Ovary (tissue), 9 donors: ENCODE results near the gene UBE2QL1. TPM values are rescaled to one million over a fixed set of nuclear protein-coding genes. Genes with fewer than 3 reads are reported as not detected.

Experiments used
- DNase-seq, 5 donors: peaks; one replicate each; pipeline ENCODE4 v3.0.0-alpha.2; 2019 to 2020
- H3K27ac ChIP-seq, 2 donors: fragments of 200-600 bp; one replicate each; pipeline versions ENCODE4 v1.5.1 to v1.8.0; 2019 to 2022
- H3K27me3 ChIP-seq: fragments of 200-600 bp; one replicate; pipeline ENCODE4 v1.8.0; 2022
- H3K36me3 ChIP-seq: fragments of 200-600 bp; sonication (generic); one replicate; pipeline ENCODE4 v1.5.1; 2019
- H3K4me1 ChIP-seq: one replicate; pipeline ENCODE4 v1.8.1; 2013; ENCODE audit warnings: mild to moderate bottlenecking, moderate library complexity; ENCODE audit not compliant: insufficient read depth
- H3K4me3 ChIP-seq: fragments of 200-600 bp; sonication (generic); one replicate; pipeline ENCODE4 v1.5.1; 2017
- H3K9me3 ChIP-seq, 2 donors: fragments of 200-600 bp in 1 of 2; sonication (generic) in 1 of 2; one replicate each; pipeline versions ENCODE4 v1.5.1 to v1.8.1; 2013 to 2019; ENCODE audit warnings: mild to moderate bottlenecking in 1 of 2, moderate library complexity in 1 of 2
- CTCF ChIP-seq, 3 donors: fragments of 450-650 bp in 2 of 3; fragments of 200-600 bp in 1 of 3; IDR thresholded peaks; one replicate each; pipeline versions ENCODE4 v1.5.1 to v1.8.0; 2016 to 2022; ENCODE audit warnings: antibody characterized with exemption in 3 of 3, mild to moderate bottlenecking in 1 of 3
- EP300 ChIP-seq: sonication (generic); formaldehyde crosslinking; IDR thresholded peaks from one replicate; pipeline ENCODE4 v1.6.1; 2017; ENCODE audit warnings: antibody characterized with exemption
- POLR2A ChIP-seq: fragments of 450-650 bp; IDR thresholded peaks from one replicate; pipeline ENCODE4 v1.6.1; 2017; ENCODE audit warnings: antibody characterized with exemption, mild to moderate bottlenecking, moderate library complexity
- WGBS, 3 donors: extraction: QIAGEN DNeasy Blood & Tissue Kit in 1 of 3; methylation state at CpG; one replicate each; pipeline versions ENCODE4 v1.1.5 to v1.1.7; 2013 to 2017; 5-methylcytosine and 5-hydroxymethylcytosine counted together
- intact Hi-C, 4 donors: fragments of 100-400 bp; cut with DNase I; formaldehyde crosslinking; loops; one replicate each; pipeline versions ENCODE4 v1.11.0 to v1.15.1; 2022 to 2023
- polyA plus RNA-seq, 2 donors: library from polyadenylated mRNA; stranded (reverse); fragments of 200-250 nt in 1 of 2; fragments of 350-450 nt in 1 of 2; fragmentation: Illumina TruSeq in 1 of 2; extraction: RNeasy Lipid Tissue Mini Kit (QIAGEN cat#74804) in 1 of 2; gene quantifications; one replicate each; pipeline ENCODE4 v1.2.3, GENCODE V29; 2013 to 2014
- total RNA-seq, 7 donors: library from RNA; depleted of rRNA in 2 of 7; stranded (reverse); fragments of >200 nt in 2 of 7; fragmentation: NEBNext Ultra II Directional in 3 of 7; extraction: Animal tissue kit (Norgen Biotek cat#: 25700) in 3 of 7; gene quantifications; one replicate each; pipeline versions ENCODE4 v1.1.0 to v1.2.4, GENCODE V29; 2016 to 2023
- donor health status: DM: no; HTN: no; CAD: no; lungs with moderate emphysema.
- donor health status: DM: no; HTN: no; CAD: no.
- donor health status: Bipolar disorder and iron deficiency.
- donor health status: DM: yes; HTN: yes; CAD: no.
- donor health status: DM: no; HTN: no; CAD: no.
- donor health status: DM: yes; HTN: yes; CAD: no.

UBE2QL1 gene
- total and polyA plus RNA-seq, 9 donors = 0.30 to 6.4 (median 1.3) TPM

DNA sequence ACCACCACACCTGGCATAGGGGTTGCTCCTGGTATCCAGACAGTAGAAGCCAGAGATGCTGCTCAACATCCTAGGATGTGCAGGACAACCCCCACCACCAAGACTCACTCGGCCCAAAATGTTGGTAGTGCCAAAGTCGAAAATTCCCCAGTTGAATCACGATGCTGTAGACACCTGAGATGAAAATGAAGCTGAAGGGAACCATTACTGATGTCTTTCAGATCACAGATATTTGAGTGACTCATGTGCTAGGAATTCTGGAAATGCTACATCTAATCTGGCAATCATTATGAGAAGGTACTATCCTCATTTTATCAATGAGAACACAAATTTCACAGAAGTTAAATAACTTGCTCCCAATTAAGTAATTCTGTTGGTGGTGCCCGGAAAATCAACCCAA, 21.0 kb upstream of the UBE2QL1 start:
- 77 to 83% (median 82%) methylated on average over 4 of the region's 4 CpGs for WGBS, 3 donors
- intact Hi-C loops = no loop called here
- TF ChIP-seq POLR2A (no peak), CTCF (IDR thresholded peaks at IDR 0.05) (no peak), EP300 (no peak)
- no peak for DNase-seq
- H3K27ac ChIP-seq = no peak overlapping the region
- H3K4me3 ChIP-seq = no peak overlapping the region
- H3K36me3 ChIP-seq = no peaks in the 10 kb centered on the region
- H3K27me3 ChIP-seq = no peaks in the 10 kb centered on the region
- H3K4me1 ChIP-seq = no peaks in the 10 kb centered on the region
- no peaks in the 10 kb centered on the region for H3K9me3 ChIP-seq

DNA sequence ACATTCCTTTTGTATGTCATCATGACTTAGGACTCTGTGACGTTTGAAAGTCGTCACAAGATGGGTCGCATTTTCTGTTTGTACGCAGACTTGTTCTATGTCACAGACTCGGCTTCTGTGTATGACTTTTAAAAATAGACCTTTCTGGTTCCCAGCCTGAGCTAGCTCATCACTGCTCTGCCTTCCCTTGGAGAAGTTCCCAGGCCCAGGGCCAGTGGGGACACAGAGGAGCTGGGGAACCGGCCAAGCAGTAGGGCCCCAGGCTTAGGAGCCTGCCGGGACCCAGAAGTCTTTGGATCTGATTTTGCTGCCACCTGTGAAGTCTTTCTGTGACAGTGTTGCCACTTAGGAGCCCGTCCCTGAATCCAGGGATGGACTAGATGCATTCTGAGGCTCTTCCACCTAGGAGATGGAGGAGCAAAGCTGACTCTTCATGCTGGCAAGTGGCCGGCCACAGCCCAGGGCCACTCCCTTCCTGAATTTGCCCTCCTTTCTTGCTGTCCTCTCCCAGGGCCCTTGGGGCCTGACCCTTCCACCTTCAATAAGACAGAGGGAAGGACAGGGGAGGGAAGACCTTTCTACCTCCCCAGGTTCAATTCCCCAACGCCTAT, 18.1 kb upstream of the UBE2QL1 start:
- Histone ChIP-seq H3K27me3 (no peaks in the 10 kb centered on the region), H3K4me1 (no peaks in the 10 kb centered on the region), H3K9me3 (no peaks in the 10 kb centered on the region), H3K4me3 (no peak overlapping the region), H3K27ac (no peak overlapping the region), H3K36me3 (no peaks in the 10 kb centered on the region)
- intact Hi-C loops = no loop called here
- WGBS, 3 donors = 67 to 73% (median 70%) methylated on average over 10 of the region's 10 CpGs
- TF ChIP-seq CTCF (IDR thresholded peaks at IDR 0.05) (no peak), POLR2A (no peak), EP300 (no peak)
- DNase-seq = no peak

- Histone ChIP-seq H3K36me3 (no peaks in the 10 kb centered on the region), H3K27ac (no peak overlapping the region), H3K4me1 (no peaks in the 10 kb centered on the region), H3K27me3 (no peaks in the 10 kb centered on the region), H3K9me3 (no peaks in the 10 kb centered on the region), H3K4me3 (no peak overlapping the region)
- no peak for TF ChIP-seq EP300
- no peak for TF ChIP-seq POLR2A
- no peak for TF ChIP-seq CTCF (IDR thresholded peaks at IDR 0.05)
- DNase-seq = no peak
- intact Hi-C loops = no loop called here
- WGBS, 3 donors = 73 to 80% (median 79%) methylated on average over 6 of the region's 6 CpGs
These were observed 17.2 kb upstream of the UBE2QL1 start for GRCh38 chr5:6431214-6432195.

DNA sequence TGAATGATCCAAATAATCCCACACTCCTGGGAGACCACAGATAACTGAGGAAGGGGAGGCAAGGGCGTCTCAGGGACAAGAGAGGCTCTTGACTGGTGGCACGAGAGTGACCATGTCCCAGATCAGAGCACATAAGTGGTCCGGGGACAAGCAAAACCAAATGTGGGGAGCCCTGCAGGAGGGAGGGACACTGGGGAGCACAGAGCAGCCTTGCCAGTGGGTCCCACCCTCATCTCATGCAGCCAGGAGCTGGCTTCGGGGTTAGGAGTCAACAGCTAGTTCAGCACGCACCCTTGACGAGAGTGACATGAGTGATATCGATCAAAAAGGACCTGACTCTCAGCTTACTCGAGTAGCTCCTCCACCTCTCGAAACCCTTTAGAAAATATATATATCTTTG, 16.5 kb upstream of the UBE2QL1 start:
- Histone ChIP-seq H3K27me3 (no peaks in the 10 kb centered on the region), H3K9me3 (no peaks in the 10 kb centered on the region), H3K4me1 (no peaks in the 10 kb centered on the region), H3K4me3 (no peak overlapping the region), H3K27ac (no peak overlapping the region), H3K36me3 (no peaks in the 10 kb centered on the region)
- DNase-seq = no peak
- WGBS, 3 donors = 68 to 73% (median 73%) methylated on average over 9 of the region's 9 CpGs
- TF ChIP-seq POLR2A = no peak
- TF ChIP-seq EP300 = no peak
- TF ChIP-seq CTCF (IDR thresholded peaks at IDR 0.05) = no peak
- intact Hi-C loops = no loop called here
